WTC11 (cell line): Measurements from ENCODE around the gene NXT2. TPM values are rescaled to one million over a fixed set of nuclear protein-coding genes. Genes with fewer than 3 reads are reported as not detected.
A peak's percentile ranks its signal among the peaks of the same experiment; 100 is the strongest.

Experiments used
- ATAC-seq: fragments of 200-7000 bp; cut with Tn5 transposase; 2 replicates; pipeline ENCODE4 v1.10.0; 2021; ENCODE audit warnings: mild to moderate bottlenecking, moderate library complexity
- Bru-seq: library from RNA; stranded (reverse); fragments of 400-500 nt; gene quantifications from one replicate; lab custom pipeline; 2021; lab: Mats Ljungman, UMichigan
- CTCF ChIA-PET: fragments of 300-600 bp; sonication (Branson Sonifier 250); formaldehyde crosslinking; loops from one replicate; lab custom pipeline; 2021; ENCODE audit warnings: antibody characterized with exemption; lab: Charles Lee
- POLR2A ChIA-PET: fragments of 350-600 bp; sonication (Branson Sonifier 250); formaldehyde crosslinking; loops from one replicate; lab custom pipeline; 2021; ENCODE audit warnings: antibody characterized with exemption; lab: Charles Lee
- DNase-seq: peaks from one replicate; pipeline ENCODE4 v3.0.0; 2021; ENCODE audit warnings: low spot score
- H3K27ac Mint-ChIP-seq: 2 replicates; pipeline ENCODE4 v1.8.0; 2021; ENCODE audit warnings: mixed read lengths
- H3K27me3 Mint-ChIP-seq: 2 replicates; pipeline ENCODE4 v1.8.0; 2021; ENCODE audit warnings: low read depth, mild to moderate bottlenecking, moderate library complexity, mixed read lengths
- H3K36me3 Mint-ChIP-seq: 2 replicates; pipeline ENCODE4 v1.8.0; 2021; ENCODE audit warnings: mixed read lengths
- H3K4me1 Mint-ChIP-seq: 2 replicates; pipeline ENCODE4 v1.8.0; 2022; ENCODE audit warnings: mixed read lengths
- H3K4me3 Mint-ChIP-seq: 2 replicates; pipeline ENCODE4 v1.8.0; 2021; ENCODE audit warnings: mild to moderate bottlenecking, moderate library complexity, mixed read lengths
- H3K9me3 Mint-ChIP-seq: 2 replicates; pipeline ENCODE4 v1.8.0; 2021; ENCODE audit warnings: mixed read lengths
- ATF2 ChIP-seq: sonication (generic); formaldehyde crosslinking; IDR thresholded peaks from 2 replicates; pipeline ENCODE4 v1.8.1; 2022; ENCODE audit warnings: low read depth, missing genetic modification reagents, borderline replicate concordance
- E2F1 ChIP-seq: sonication (generic); formaldehyde crosslinking; IDR thresholded peaks from 2 replicates; pipeline ENCODE4 v1.8.0; 2022; ENCODE audit warnings: mild to moderate bottlenecking, missing genetic modification reagents
- E2F5 ChIP-seq: sonication (generic); formaldehyde crosslinking; IDR thresholded peaks from 2 replicates; pipeline ENCODE4 v1.8.1; 2022; ENCODE audit warnings: mild to moderate bottlenecking, moderate library complexity, missing genetic modification reagents
- GABPB1 ChIP-seq: sonication (generic); formaldehyde crosslinking; IDR thresholded peaks from 2 replicates; pipeline ENCODE4 v1.8.1; 2023; ENCODE audit warnings: mild to moderate bottlenecking, missing genetic modification reagents
- GTF2I ChIP-seq: fragments of 250-450 bp; sonication (Bioruptor Pico); conservative IDR thresholded peaks from 2 replicates; pipeline ENCODE4 v1.4.0; 2021; ENCODE audit warnings: mild to moderate bottlenecking
- KAT7 ChIP-seq: sonication (generic); formaldehyde crosslinking; IDR thresholded peaks from 2 replicates; pipeline ENCODE4 v1.8.1; 2023; ENCODE audit warnings: missing genetic modification reagents, mild to moderate bottlenecking, borderline replicate concordance
- NFATC4 ChIP-seq: fragments of 250-450 bp; sonication (Bioruptor Pico); IDR thresholded peaks from 2 replicates; pipeline ENCODE4 v1.9.0; 2021; ENCODE audit warnings: mild to moderate bottlenecking
- NFYB ChIP-seq: sonication (generic); formaldehyde crosslinking; conservative IDR thresholded peaks from 2 replicates; pipeline ENCODE4 v1.8.0; 2022; ENCODE audit warnings: low read depth, missing genetic modification reagents
- NR3C1 ChIP-seq: sonication (generic); formaldehyde crosslinking; conservative IDR thresholded peaks from 2 replicates; pipeline ENCODE4 v1.8.1; 2023; ENCODE audit warnings: low read depth, mild to moderate bottlenecking, missing genetic modification reagents
- RELA ChIP-seq: sonication (generic); formaldehyde crosslinking; IDR thresholded peaks from 2 replicates; pipeline ENCODE4 v1.8.1; 2022; ENCODE audit warnings: missing genetic modification reagents, mild to moderate bottlenecking, borderline replicate concordance
- SMAD3 ChIP-seq: sonication (generic); formaldehyde crosslinking; IDR thresholded peaks from 2 replicates; pipeline ENCODE4 v1.8.0; 2022; ENCODE audit warnings: missing genetic modification reagents, mild to moderate bottlenecking, borderline replicate concordance
- SMAD4 ChIP-seq: sonication (generic); formaldehyde crosslinking; IDR thresholded peaks from 2 replicates; pipeline ENCODE4 v1.8.0; 2022; ENCODE audit warnings: mild to moderate bottlenecking, missing genetic modification reagents
- SP1 ChIP-seq: sonication (generic); formaldehyde crosslinking; conservative IDR thresholded peaks from 2 replicates; pipeline ENCODE4 v1.8.1; 2022; ENCODE audit warnings: missing genetic modification reagents
- USF1 ChIP-seq: sonication (generic); formaldehyde crosslinking; IDR thresholded peaks from 2 replicates; pipeline ENCODE4 v1.8.0; 2022; ENCODE audit warnings: mild to moderate bottlenecking, missing genetic modification reagents
- USF2 ChIP-seq: sonication (generic); formaldehyde crosslinking; IDR thresholded peaks from 2 replicates; pipeline ENCODE4 v1.8.1; 2023; ENCODE audit warnings: mild to moderate bottlenecking, missing genetic modification reagents, moderate library complexity
- ZBTB43 ChIP-seq: sonication (generic); formaldehyde crosslinking; IDR thresholded peaks from 2 replicates; pipeline ENCODE4 v1.8.1; 2023; ENCODE audit warnings: mild to moderate bottlenecking, missing genetic modification reagents
- long read RNA-seq, 3 experiments: library from RNA in 1 of 3; library from capped mRNA in 1 of 3; library from polyadenylated mRNA in 1 of 3; unstranded in 2 of 3; stranded (forward) in 1 of 3; transcript quantifications; one replicate each; pipeline ENCODE4 v2.0.0, GENCODE V29; 2021
- total RNA-seq: library from RNA; stranded (reverse); gene quantifications from 3 replicates; pipeline ENCODE4 v1.2.3, GENCODE V29; 2021

Gene NXT2
- total RNA-seq (9.9 to 10.4 TPM (median 10.4 TPM) in 3 replicates), Bru-seq, nascent RNA (percentile 59 among the genes with signal in this experiment)
- long read RNA-seq, experiment 1, transcript NXT2-203 (4 exons, 2,562 nt), result major isoform, 62 of 85 reads
- long read RNA-seq, experiment 1, transcript NXT2-202 (4 exons, 1,085 nt), result minor isoform, 10 of 85 reads
- long read RNA-seq, experiment 1, partial matches to known transcripts, result 3 of 85 reads
- long read RNA-seq, experiment 1, other reads (novel, unspliced or antisense), result 5 of 85 reads
- long read RNA-seq, experiment 2, partial matches to known transcripts, result 1 of 12 reads
- long read RNA-seq, experiment 2, other reads (novel, unspliced or antisense), result 8 of 12 reads
- long read RNA-seq, experiment 3, transcript NXT2-202 (4 exons, 1,085 nt), result minor isoform, 10 of 27 reads
- long read RNA-seq, experiment 3, transcript NXT2-203 (4 exons, 2,562 nt), result major isoform, 11 of 27 reads
- long read RNA-seq, experiment 3, partial matches to known transcripts, result 2 of 27 reads
- long read RNA-seq, experiment 3, other reads (novel, unspliced or antisense), result 1 of 27 reads

- Mint-ChIP-seq H3K36me3 (no peaks in the 10 kb centered on the region; the same call in 1 of the 2 replicates), H3K9me3 (peaks cover 7% of the 10 kb centered on the region), H3K4me3 (peak within 1 kb of the TSS; percentile 97), H3K27ac (peak within 1 kb of the TSS; percentile 100), H3K27me3 (peaks cover 31% of the 10 kb centered on the region), H3K4me1 (peaks cover 4% of the 10 kb centered on the region; the same call in 1 of the 2 replicates)
- CTCF ChIA-PET, result interaction anchor here (1.0 to 1.8 kb wide), 4 partner anchors 51 to 99 kb away, joined by 3 to 12 read pairs (median 6); partner anchors contain the start of gene KCNE5
- POLR2A ChIA-PET, result interaction anchor here (2.2 kb wide), 1 partner anchor 88 kb away, joined by 10 read pairs; the partner anchor contains the start of gene KCNE5
- TF ChIP-seq USF1 (CRISPR knock-in tag) (peak; percentile 83), ATF2 (CRISPR knock-in tag) (no peak), USF2 (peak; percentile 84), RELA (CRISPR knock-in tag) (no peak), NR3C1 (CRISPR knock-in tag) (no peak), GTF2I (no peak), SP1 (peak; percentile 45; the same call in 1 of the 2 replicates)
- ATAC-seq (peak; percentile 99), DNase-seq (peak; percentile 83)
Measured at GRCh38 chrX:109536439-109537323, at the start of gene NXT2. NXT2 (plus strand) TSS chrX:109536844; CDS start chrX:109537007, 163 bp downstream.

- Mint-ChIP-seq H3K4me1 (peaks cover 8% of the 10 kb centered on the region), H3K27me3 (no peaks in the 10 kb centered on the region), H3K9me3 (peaks cover 5% of the 10 kb centered on the region), H3K4me3 (no peak overlapping the region), H3K27ac (no peak overlapping the region), H3K36me3 (no peaks in the 10 kb centered on the region)
- ATAC-seq (peak; percentile 51), DNase-seq (no peak)
- ChIA-PET CTCF (interaction anchor here (1.0 to 2.1 kb wide), 2 partner anchors 15 to 148 kb away, joined by 6 to 13 read pairs; no protein-coding TSS in a partner anchor), POLR2A (no interaction called here)
- TF ChIP-seq ZBTB43 (CRISPR knock-in tag) (no peak), E2F1 (CRISPR knock-in tag) (no peak), SMAD3 (no peak), NFYB (CRISPR knock-in tag) (no peak), SMAD4 (CRISPR knock-in tag) (no peak), E2F5 (CRISPR knock-in tag) (no peak), GABPB1 (CRISPR knock-in tag) (no peak), NFATC4 (CRISPR knock-in tag) (no peak), KAT7 (CRISPR knock-in tag) (no peak)
Measured at GRCh38 chrX:109487640-109488039, 49.0 kb upstream of the NXT2 start.
